Measurements from ENCODE around the gene TTC34.

TTC34 gene

GRCh38 chr1:2810281-2810680, 8.8 kb upstream of the TTC34 start:
- Histone ChIP-seq H3K4me2 (ENCODE audit: low read length) (no peak overlapping the region), H3K4me3 (ENCODE audit: low read depth, low read length) (no peak overlapping the region), H3K4me1 (no peaks in the 10 kb centered on the region), H3K36me3 (ENCODE audit: control insufficient read depth, insufficient read depth, low read length) (no peaks in the 10 kb centered on the region), H2AFZ (no peak overlapping the region), H3K27ac (no peak overlapping the region), H3K9ac (no peak overlapping the region), H3K9me3 (ENCODE audit: control insufficient read depth, low read length) (no peaks in the 10 kb centered on the region), H3K79me2 (no peaks in the 10 kb centered on the region), H3K27me3 (ENCODE audit: control insufficient read depth, insufficient read depth, low read length) (peaks cover 3% of the 10 kb centered on the region)
- TF ChIP-seq, protein P1, sequence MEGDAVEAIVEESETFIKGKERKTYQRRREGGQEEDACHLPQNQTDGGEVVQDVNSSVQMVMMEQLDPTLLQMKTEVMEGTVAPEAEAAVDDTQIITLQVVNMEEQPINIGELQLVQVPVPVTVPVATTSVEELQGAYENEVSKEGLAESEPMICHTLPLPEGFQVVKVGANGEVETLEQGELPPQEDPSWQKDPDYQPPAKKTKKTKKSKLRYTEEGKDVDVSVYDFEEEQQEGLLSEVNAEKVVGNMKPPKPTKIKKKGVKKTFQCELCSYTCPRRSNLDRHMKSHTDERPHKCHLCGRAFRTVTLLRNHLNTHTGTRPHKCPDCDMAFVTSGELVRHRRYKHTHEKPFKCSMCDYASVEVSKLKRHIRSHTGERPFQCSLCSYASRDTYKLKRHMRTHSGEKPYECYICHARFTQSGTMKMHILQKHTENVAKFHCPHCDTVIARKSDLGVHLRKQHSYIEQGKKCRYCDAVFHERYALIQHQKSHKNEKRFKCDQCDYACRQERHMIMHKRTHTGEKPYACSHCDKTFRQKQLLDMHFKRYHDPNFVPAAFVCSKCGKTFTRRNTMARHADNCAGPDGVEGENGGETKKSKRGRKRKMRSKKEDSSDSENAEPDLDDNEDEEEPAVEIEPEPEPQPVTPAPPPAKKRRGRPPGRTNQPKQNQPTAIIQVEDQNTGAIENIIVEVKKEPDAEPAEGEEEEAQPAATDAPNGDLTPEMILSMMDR (IDR thresholded peaks at IDR 0.05) = no peak

- TF ChIP-seq, protein P1 (IDR thresholded peaks at IDR 0.05) = no peak
- H3K9me3 ChIP-seq (ENCODE audit: control insufficient read depth, low read length) = no peaks in the 10 kb centered on the region
- no peaks in the 10 kb centered on the region for H3K79me2 ChIP-seq
- no peaks in the 10 kb centered on the region for H3K36me3 ChIP-seq (ENCODE audit: control insufficient read depth, insufficient read depth, low read length)
- no peak overlapping the region for H3K4me2 ChIP-seq (ENCODE audit: low read length)
- no peak overlapping the region for H3K9ac ChIP-seq
- no peaks in the 10 kb centered on the region for H3K4me1 ChIP-seq
- no peak overlapping the region for H3K27ac ChIP-seq
- H3K4me3 ChIP-seq (ENCODE audit: low read depth, low read length) = no peak overlapping the region
- H3K27me3 ChIP-seq (ENCODE audit: control insufficient read depth, insufficient read depth, low read length) = peaks cover 3% of the 10 kb centered on the region
- no peak overlapping the region for H2AFZ ChIP-seq
These were observed 8.2 kb upstream of the TTC34 start for GRCh38 chr1:2809656-2810055.

- H3K4me1 ChIP-seq = no peaks in the 10 kb centered on the region
- H3K4me2 ChIP-seq (ENCODE audit: low read length) = no peak overlapping the region
- H3K27ac ChIP-seq = no peak overlapping the region
- no peaks in the 10 kb centered on the region for H3K9me3 ChIP-seq (ENCODE audit: control insufficient read depth, low read length)
- H2AFZ ChIP-seq = no peak overlapping the region
- TF ChIP-seq, protein P1 (IDR thresholded peaks at IDR 0.05) = no peak
- H3K9ac ChIP-seq = no peak overlapping the region
- H3K27me3 ChIP-seq (ENCODE audit: control insufficient read depth, insufficient read depth, low read length) = peaks cover 3% of the 10 kb centered on the region
- H3K36me3 ChIP-seq (ENCODE audit: control insufficient read depth, insufficient read depth, low read length) = no peaks in the 10 kb centered on the region
- H3K4me3 ChIP-seq (ENCODE audit: low read depth, low read length) = no peak overlapping the region
- H3K79me2 ChIP-seq = no peaks in the 10 kb centered on the region
These were observed 7.5 kb upstream of the TTC34 start for GRCh38 chr1:2808831-2809605.

- H3K27me3 ChIP-seq (ENCODE audit: control insufficient read depth, insufficient read depth, low read length) = peaks cover 3% of the 10 kb centered on the region
- no peaks in the 10 kb centered on the region for H3K4me1 ChIP-seq
- H3K36me3 ChIP-seq (ENCODE audit: control insufficient read depth, insufficient read depth, low read length) = no peaks in the 10 kb centered on the region
- H3K79me2 ChIP-seq = no peaks in the 10 kb centered on the region
- H2AFZ ChIP-seq = no peak overlapping the region
- no peak overlapping the region for H3K9ac ChIP-seq
- H3K4me3 ChIP-seq (ENCODE audit: low read depth, low read length) = no peak overlapping the region
- TF ChIP-seq, protein P1 (IDR thresholded peaks at IDR 0.05) = no peak
- no peaks in the 10 kb centered on the region for H3K9me3 ChIP-seq (ENCODE audit: control insufficient read depth, low read length)
- no peak overlapping the region for H3K27ac ChIP-seq
- no peak overlapping the region for H3K4me2 ChIP-seq (ENCODE audit: low read length)
These were observed 6.9 kb upstream of the TTC34 start for GRCh38 chr1:2808386-2808705.

All from parathyroid adenoma (tissue), 2 donors.